ENCODE measurements around the gene SPACA5.
A peak's percentile ranks its signal among the peaks of the same experiment; 100 is the strongest.
"Not testable (repeated sequence)": the region's sequence is repeated elsewhere in the genome, so short reads cannot be mapped to it uniquely, and the experiment has no call there.

SPACA5 gene

DNA sequence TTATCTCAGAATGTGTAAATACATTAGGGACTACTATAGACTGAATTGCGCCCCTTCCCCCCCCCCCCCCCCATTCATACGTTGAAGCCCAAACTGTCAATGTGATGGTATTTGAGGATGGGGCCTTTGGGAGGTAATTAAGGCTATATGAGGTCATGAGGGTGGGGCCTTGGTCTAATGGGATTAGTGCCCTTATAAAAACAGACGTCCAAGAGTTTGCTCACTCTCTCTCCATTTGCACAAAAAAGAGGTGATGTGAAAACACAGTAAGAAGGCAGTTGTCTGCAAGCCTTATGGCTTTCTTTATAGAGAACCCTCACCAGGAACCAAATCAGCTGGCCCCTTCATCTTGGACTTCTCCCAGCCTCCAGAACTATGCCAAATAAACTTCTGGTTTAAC is 15.3 kb downstream of the SPACA5 start:
- no peak for DNase-seq

DNA sequence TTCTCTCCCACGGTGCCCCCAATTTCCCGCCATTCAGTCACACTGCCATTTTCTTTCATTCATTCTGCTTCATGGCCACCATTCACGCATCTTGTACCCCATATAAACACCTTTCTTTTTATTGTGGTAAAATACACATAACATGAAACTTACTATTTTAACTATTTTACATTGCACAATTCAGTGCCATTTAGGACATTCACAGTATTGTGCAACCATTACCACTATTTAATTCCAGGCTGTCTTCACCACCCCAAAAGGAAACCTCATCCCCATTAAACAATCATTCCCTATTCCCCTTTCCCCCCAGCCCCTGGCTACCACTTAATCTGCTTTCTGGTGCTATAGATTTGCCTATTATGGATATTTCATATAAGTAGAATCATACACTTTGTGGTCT is 15.9 kb downstream of the SPACA5 start:
- no peak for DNase-seq

DNA sequence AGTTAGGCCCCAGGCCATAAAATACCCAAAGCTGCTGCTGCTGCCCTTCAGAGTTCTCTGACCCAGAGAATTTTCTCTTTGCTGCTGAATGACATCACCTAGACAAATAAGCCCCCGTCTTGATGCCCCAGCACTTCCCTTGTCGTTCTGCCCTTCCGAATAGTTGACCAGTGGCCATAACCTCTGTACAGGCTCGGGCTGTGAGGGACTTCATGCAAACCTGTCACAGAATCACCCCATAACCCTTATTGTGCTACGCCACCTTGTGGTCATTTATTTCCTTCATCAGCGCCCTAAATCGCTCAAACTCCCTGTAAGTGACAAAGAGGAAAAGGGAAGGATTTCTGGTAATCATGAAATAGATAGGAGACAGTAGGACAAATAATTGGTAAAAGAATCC is 18.8 kb downstream of the SPACA5 start:
- peak; percentile 9 for DNase-seq

GRCh38 chrX:48027545-48027944 is 20.8 kb downstream of the SPACA5 start:
- not testable (repeated sequence) for DNase-seq

DNA sequence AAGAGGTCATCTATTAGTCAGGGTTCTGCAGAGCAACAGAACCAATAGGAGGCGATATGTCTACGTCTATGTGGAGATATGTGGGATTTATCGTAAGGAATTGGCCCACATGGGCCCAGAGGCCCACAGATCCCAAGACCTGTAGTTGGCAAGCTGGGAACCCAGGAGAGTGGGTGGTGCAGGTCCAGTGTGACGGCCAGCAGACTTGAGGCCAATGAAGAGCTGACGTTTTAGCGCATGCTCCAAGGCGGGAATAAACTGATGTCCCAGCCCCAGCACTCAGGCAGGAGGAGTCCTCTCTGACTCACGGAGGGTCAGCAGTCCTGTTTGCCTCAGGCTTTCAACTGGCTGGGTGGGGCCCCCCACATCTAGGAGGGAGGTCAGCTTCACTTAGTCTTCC is 21.3 kb downstream of the SPACA5 start:
- DNase-seq: no peak

GRCh38 chrX:48030237-48030636 is 23.4 kb downstream of the SPACA5 start:
- DNase-seq: no peak

DNA sequence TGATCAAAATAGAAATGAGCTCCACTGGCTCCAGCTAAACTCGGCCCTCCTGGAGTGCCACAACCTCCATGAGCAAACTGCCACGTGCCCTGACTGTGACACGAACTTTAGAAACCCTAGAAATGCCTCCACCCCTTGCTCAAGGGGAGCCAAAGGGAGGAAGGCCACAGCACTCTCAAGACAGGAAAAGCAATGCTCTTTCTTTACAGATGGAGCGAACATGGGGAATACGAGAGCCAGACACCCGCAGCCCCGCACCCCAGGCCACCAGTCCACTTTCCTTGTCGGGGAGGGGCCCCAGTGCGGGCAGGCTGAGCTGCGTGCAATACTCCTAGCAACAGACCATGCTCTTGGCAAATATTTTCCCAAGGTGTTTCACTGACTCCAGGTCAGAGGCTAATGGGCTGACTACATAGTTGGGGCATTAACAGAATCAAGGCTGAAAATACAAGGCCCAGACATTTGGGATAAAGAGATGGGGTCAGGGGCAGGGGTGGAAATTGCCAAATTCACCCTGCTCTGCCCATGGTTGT is 23.9 kb downstream of the SPACA5 start:
- DNase-seq: not testable (repeated sequence)

DNA sequence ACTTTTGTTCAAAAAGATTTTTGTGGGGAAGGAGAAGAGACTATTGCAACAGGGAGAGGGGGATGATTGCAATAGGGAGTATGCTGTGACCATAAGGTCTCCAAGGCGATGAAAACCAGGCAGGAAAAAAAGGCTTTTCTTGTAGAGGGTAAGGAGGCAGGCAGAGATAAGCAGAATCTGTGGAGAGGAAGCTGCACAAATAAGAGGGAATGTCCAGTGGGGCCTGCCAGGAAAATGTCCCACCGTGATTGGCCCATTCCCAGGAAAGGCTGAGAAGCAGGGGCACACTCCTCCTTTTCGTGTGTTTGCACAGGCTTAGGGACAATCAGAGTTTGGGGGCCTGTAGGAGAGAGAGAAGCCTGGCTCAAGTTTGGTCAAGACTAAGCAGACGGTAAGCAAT is 29.1 kb downstream of the SPACA5 start:
- DNase-seq: no peak

GRCh38 chrX:48043056-48043455 is 36.3 kb downstream of the SPACA5 start:
- no peak for DNase-seq

- no peak for DNase-seq
Measured at GRCh38 chrX:48045410-48046311, 38.9 kb downstream of the SPACA5 start.

DNA sequence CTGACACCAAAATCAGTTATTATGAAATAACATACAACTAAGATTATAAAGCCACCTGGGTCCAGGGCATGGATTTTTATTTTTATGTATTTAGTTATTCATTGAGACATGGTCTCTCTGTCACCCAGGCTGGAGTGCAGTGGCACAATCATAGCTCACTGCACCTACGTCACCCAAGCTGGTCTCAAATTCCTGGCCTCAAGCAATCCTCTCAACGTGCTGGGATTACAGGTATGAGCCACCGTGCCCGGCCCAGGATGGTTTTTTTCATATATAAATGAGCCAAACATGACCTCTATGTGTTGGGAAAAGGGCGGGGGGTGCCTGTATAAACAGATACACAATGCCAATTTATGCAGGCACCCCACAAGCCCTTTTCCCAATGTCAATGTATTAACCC is 40.1 kb downstream of the SPACA5 start:
- DNase-seq: no peak

- DNase-seq: no peak
Measured at GRCh38 chrX:48058621-48059295, 52.0 kb downstream of the SPACA5 start.

DNA sequence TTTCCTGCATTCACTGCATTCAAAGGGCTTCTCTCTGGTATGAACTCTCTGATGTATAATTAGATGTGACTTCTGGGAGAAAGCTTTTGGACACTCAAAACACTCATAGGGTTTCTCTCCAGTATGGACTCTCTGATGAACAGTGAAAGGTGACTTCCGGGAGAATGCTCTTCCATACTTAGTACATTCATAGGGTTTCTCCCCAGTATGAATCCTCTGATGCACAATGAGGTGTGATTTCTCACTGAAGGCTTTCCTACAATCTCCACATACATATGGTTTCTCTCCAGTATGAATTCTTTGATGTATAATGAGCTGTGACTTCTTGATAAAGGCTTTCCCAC is 52.5 kb downstream of the SPACA5 start:
- no peak for DNase-seq
